ENCODE measurements around the gene C1QTNF12.

DNA sequence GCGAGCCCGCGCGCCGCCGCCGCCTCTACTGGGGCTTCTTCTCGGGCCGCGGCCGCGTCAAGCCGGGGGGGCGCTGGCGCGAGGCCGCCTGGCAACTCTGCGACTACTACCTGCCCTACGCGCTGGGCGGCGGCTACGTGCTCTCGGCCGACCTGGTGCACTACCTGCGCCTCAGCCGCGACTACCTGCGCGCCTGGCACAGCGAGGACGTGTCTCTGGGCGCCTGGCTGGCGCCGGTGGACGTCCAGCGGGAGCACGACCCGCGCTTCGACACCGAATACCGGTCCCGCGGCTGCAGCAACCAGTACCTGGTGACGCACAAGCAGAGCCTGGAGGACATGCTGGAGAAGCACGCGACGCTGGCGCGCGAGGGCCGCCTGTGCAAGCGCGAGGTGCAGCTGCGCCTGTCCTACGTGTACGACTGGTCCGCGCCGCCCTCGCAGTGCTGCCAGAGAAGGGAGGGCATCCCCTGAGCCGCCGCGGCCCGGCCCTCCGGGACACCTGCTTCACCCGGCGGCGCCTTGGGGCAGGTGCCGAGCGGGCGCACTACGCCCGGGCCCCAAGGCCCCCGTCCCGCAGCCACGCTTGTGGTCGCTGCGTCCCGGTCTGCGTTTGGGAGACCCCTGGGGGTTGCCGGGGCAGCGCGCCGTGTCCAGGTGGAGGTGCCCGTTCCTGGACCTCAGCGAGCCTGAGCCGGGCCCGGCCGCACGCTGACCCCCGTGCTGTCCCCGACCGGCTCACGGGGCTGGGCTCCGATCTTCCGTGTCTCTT, 13.5 kb downstream of the C1QTNF12 start:
- TF ChIP-seq CTCF (conservative IDR thresholded peaks at IDR 0.05; ENCODE audit: low read depth in 2 of 2) (no peak), CREB1 (CRISPR knock-in tag; IDR thresholded peaks at IDR 0.05; ENCODE audit: low read depth) (no peak), ZNF114 (CRISPR knock-in tag; IDR thresholded peaks at IDR 0.05) (no peak), JUNB (IDR thresholded peaks at IDR 0.05; ENCODE audit: unreplicated experiment) (no peak), EZH2 (IDR thresholded peaks at IDR 0.05; ENCODE audit: low read depth, unreplicated experiment) (no peak), POLR2AphosphoS5 (IDR thresholded peaks at IDR 0.05; ENCODE audit: low read depth) (no peak), REST (IDR thresholded peaks at IDR 0.05; ENCODE audit: unreplicated experiment) (no peak), EZH2phosphoT487 (IDR thresholded peaks at IDR 0.05; ENCODE audit: unreplicated experiment) (no peak), ETS1 (IDR thresholded peaks at IDR 0.05) (no peak)
